Stimulated activated memory B cell treated with anti-CD40 and anti-IgM and Interleukin-4, amounts not matched to agents 10 μg/mL and 1 μg/mL and 100 μg/mL, for 72 hours (primary cell): Measurements from ENCODE around the gene TP53BP2.
A peak's percentile ranks its signal among the peaks of the same experiment; 100 is the strongest.
"Not testable (repeated sequence)": the region's sequence is repeated elsewhere in the genome, so short reads cannot be mapped to it uniquely, and the experiment has no call there.

ENCODE experiments used
- ATAC-seq: fragments of 150-1000 bp; cut with Tn5 transposase; 2 replicates; pipeline ENCODE4 v1.10.0; 2021
- H3K27ac Mint-ChIP-seq: one replicate; pipeline ENCODE4 v1.8.0; 2022; ENCODE audit warnings: mild to moderate bottlenecking, mixed read lengths
- H3K27me3 Mint-ChIP-seq: one replicate; pipeline ENCODE4 v1.8.0; 2022; ENCODE audit warnings: mixed read lengths
- H3K36me3 Mint-ChIP-seq: one replicate; pipeline ENCODE4 v1.8.0; 2022; ENCODE audit warnings: mixed read lengths
- H3K4me1 Mint-ChIP-seq: one replicate; pipeline ENCODE4 v1.8.0; 2022; ENCODE audit warnings: mixed read lengths
- H3K4me3 Mint-ChIP-seq: one replicate; pipeline ENCODE4 v1.8.0; 2022; ENCODE audit warnings: mild to moderate bottlenecking, moderate library complexity, mixed read lengths
- H3K9me3 Mint-ChIP-seq: one replicate; pipeline ENCODE4 v1.8.0; 2022; ENCODE audit warnings: mixed read lengths

TP53BP2 gene

DNA sequence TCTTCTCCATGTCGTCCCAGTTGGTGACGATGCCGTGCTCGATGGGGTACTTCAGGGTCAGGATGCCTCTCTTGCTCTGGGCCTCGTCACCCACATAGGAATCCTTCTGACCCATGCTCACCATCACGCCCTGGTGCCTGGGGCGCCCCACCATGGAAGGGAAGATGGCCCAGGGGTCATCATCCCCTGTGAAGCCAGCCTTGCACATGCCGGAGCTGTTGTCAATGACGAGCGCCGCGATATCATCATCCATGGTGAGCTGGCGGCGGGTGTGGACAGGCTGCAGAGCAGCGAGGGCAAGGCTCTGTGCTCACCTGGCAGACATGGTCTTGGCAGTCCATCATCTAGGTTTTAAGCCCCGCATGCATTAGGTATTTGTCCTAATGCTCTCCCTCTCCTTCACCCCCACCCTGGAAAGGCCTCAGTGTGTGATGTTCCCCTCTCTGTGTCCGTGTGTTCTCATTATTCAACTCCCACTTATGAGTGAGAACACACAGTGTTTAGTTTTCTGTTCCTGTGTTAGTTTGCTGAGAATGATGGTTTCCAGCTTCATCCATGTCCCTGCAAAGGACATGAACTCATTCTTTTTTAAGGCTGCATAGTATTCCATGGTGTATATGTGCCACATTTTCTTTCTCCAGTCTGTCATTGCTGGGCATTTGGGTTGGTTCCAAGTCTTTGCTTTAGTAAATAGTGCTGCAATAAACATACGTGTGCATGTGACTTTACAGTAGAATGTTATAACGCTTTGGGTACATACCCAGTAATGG lies 19.0 kb upstream of the TP53BP2 start:
- not testable (repeated sequence) for H3K36me3 Mint-ChIP-seq, ATAC-seq, H3K27ac Mint-ChIP-seq, H3K4me1 Mint-ChIP-seq, H3K4me3 Mint-ChIP-seq, H3K9me3 Mint-ChIP-seq
- H3K27me3 Mint-ChIP-seq = peaks cover 30% of the 10 kb centered on the region

DNA sequence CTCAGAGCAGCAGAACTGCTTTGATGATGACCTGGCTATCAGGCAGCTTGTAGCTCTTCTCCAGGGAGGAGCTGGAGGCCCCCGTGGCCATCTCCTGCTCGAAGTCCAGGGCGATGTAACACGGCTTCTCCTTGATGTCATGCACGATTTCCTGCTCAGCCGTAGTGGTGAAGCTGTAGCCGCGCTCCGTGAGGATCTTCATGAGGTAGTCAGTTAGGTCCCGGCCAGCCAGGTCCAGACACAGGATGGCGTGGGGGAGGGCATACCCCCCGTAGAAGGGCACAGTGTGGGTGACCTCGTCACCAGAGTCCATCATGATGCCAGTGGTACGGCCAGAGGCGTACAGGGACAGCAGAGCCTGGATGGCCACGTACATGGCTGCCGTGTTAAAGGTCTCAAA lies 18.3 kb upstream of the TP53BP2 start:
- peak; percentile 12 for ATAC-seq
- Mint-ChIP-seq H3K27ac (no peak overlapping the region), H3K9me3 (no peaks in the 10 kb centered on the region), H3K27me3 (peaks cover 23% of the 10 kb centered on the region), H3K36me3 (no peaks in the 10 kb centered on the region), H3K4me1 (no peaks in the 10 kb centered on the region), H3K4me3 (no peak overlapping the region)

DNA sequence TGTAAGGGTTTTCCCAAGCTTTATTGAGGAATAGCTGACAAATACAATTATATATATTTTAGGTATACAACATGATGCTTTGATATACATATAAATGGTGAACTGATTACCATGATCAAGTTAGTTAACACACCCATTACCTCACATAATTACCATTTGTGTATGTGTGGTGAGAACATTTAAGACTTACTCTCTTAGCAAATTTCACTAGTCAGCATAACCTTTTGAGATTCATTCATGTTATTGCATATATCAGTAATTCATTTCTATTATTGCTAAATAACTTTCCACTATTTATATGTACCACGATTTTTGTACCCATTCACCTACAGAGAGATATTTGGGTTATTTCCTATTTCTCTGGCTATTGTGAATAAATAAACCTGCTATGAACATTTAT lies 16.2 kb upstream of the TP53BP2 start:
- no peaks in the 10 kb centered on the region for H3K36me3 Mint-ChIP-seq
- H3K27me3 Mint-ChIP-seq = peaks cover 1% of the 10 kb centered on the region
- H3K4me1 Mint-ChIP-seq = no peaks in the 10 kb centered on the region
- no peak for ATAC-seq
- no peak overlapping the region for H3K27ac Mint-ChIP-seq
- no peak overlapping the region for H3K4me3 Mint-ChIP-seq
- no peaks in the 10 kb centered on the region for H3K9me3 Mint-ChIP-seq

DNA sequence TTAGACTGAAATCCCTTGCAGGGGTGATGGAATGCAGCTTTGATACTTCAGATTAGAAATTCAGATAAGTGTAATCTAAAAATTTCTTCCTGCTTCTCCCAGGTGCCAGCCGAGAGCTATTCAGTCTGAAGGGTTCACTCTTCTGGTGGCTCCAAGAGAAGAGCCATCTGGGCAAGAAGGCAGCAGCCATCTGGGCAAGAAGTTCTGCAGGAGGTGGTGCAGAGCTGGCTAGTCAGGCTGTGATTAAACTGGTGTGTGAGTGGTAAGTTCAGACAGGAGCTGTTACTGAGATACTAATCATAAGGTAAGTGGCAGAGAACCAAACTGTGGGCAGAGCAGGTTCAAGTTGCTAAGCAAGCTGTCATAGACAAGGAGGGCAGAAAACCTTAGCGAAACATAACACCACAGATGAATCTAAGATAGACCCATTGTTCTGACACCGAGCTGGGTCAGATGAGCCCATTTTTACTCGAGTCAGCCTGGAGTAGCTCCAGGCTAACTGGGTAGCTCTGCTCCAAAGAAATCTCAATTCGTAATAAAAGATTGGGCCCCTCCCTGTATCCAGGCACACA lies 14.4 kb upstream of the TP53BP2 start:
- no peaks in the 10 kb centered on the region for H3K9me3 Mint-ChIP-seq
- H3K27me3 Mint-ChIP-seq = no peaks in the 10 kb centered on the region
- no peaks in the 10 kb centered on the region for H3K4me1 Mint-ChIP-seq
- ATAC-seq = peak; percentile 34
- H3K36me3 Mint-ChIP-seq = no peaks in the 10 kb centered on the region
- H3K27ac Mint-ChIP-seq = no peak overlapping the region
- no peak overlapping the region for H3K4me3 Mint-ChIP-seq

DNA sequence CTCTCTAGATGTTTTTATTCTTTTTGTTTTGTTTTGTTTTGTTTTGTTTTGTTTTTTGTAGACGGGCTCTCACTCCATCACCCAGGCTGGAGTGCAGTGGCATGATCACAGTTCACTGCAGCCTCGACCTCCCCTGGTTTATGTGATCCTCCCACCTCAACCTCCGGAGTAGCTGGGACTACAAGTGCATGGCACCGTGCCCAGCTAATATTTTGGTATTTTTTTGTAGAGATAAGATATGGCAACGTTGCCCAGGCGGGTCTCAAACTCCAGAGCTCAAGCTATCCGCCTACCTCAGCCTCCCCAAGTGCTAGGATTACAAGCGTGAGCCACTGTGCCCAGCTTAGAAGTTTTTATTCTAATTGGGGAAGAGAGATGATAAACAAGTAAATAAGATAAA lies 13.3 kb upstream of the TP53BP2 start:
- no peaks in the 10 kb centered on the region for H3K27me3 Mint-ChIP-seq
- no peaks in the 10 kb centered on the region for H3K9me3 Mint-ChIP-seq
- H3K4me3 Mint-ChIP-seq = no peak overlapping the region
- H3K36me3 Mint-ChIP-seq = no peaks in the 10 kb centered on the region
- H3K4me1 Mint-ChIP-seq = no peaks in the 10 kb centered on the region
- H3K27ac Mint-ChIP-seq = no peak overlapping the region
- no peak for ATAC-seq

- ATAC-seq = no peak
- Mint-ChIP-seq H3K9me3 (no peaks in the 10 kb centered on the region), H3K36me3 (no peaks in the 10 kb centered on the region), H3K4me1 (peaks cover 6% of the 10 kb centered on the region), H3K27ac (no peak overlapping the region), H3K4me3 (no peak overlapping the region), H3K27me3 (no peaks in the 10 kb centered on the region)
These were observed 10.6 kb upstream of the TP53BP2 start for GRCh38 chr1:223856386-223856785.

DNA sequence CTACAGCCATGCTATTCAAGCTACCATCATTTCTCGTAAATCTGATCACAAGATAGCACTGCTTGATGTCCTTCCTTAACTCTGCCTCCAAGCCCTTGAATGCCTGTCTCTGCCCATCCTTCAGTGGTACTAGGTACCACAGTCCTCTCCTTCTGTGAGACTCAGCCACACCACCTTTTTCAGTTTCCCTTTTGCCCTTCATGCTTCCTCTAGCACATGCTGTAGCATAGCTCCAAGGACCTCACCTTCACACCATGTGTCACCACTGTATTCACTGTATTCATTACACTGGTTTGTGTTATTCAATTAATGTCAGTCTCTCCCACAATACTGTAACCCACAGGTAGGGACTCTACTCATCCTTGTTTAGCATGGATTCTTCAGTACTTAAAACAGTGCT lies 8.0 kb upstream of the TP53BP2 start:
- no peaks in the 10 kb centered on the region for H3K36me3 Mint-ChIP-seq
- H3K27ac Mint-ChIP-seq = no peak overlapping the region
- no peak for ATAC-seq
- H3K4me1 Mint-ChIP-seq = peaks cover 14% of the 10 kb centered on the region
- H3K4me3 Mint-ChIP-seq = no peak overlapping the region
- H3K9me3 Mint-ChIP-seq = no peaks in the 10 kb centered on the region
- H3K27me3 Mint-ChIP-seq = no peaks in the 10 kb centered on the region

DNA sequence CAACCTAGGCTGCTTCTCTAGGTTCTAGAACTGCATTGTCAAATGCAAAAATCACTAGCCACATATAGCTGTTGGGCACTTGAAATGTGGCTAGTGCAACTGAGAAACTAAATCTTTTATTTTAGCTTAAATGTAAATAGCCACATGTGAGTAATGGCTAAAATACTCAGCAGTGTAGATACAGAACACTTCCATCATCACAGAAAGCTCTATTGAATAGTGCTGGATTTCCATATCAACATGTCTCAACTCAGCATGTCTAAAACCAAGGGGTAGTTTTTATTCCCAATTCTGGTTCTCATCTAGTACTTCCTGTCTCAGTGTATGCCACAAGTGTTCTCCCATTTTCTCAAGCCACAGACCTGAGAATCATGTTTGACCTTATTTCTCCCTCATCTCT lies 7.5 kb upstream of the TP53BP2 start:
- Mint-ChIP-seq H3K27ac (no peak overlapping the region), H3K4me3 (no peak overlapping the region), H3K9me3 (no peaks in the 10 kb centered on the region), H3K27me3 (no peaks in the 10 kb centered on the region), H3K36me3 (no peaks in the 10 kb centered on the region), H3K4me1 (peaks cover 14% of the 10 kb centered on the region)
- ATAC-seq = no peak

DNA sequence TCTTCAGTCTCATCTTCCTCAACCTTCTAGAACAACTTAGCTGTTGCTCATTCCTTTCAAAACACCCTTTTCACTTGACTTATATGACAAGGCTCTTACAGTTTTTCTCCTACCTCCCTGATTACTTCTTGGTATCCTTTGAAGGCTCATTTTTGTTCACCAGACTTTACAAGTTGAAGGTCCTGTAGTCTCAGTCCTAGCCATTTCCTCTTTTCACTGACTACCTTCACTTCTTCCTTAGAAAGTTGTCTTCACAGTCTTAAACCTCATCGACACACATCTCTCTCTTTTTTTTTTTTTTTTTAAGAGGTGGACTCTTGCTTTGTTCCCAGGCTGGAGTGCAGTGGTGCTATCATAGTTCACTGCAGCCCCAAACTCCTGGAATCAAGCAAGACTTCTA lies 6.6 kb upstream of the TP53BP2 start:
- H3K27ac Mint-ChIP-seq = peak overlapping the region; percentile 2
- peaks cover 21% of the 10 kb centered on the region for H3K4me1 Mint-ChIP-seq
- H3K4me3 Mint-ChIP-seq = no peak overlapping the region
- no peaks in the 10 kb centered on the region for H3K27me3 Mint-ChIP-seq
- no peaks in the 10 kb centered on the region for H3K36me3 Mint-ChIP-seq
- no peak for ATAC-seq
- H3K9me3 Mint-ChIP-seq = no peaks in the 10 kb centered on the region

GRCh38 chr1:223849352-223850254 lies 3.9 kb upstream of the TP53BP2 start:
- Mint-ChIP-seq H3K27ac (no peak overlapping the region), H3K4me3 (peak overlapping the region; percentile 4), H3K9me3 (no peaks in the 10 kb centered on the region), H3K27me3 (no peaks in the 10 kb centered on the region), H3K4me1 (peaks cover 36% of the 10 kb centered on the region), H3K36me3 (no peaks in the 10 kb centered on the region)
- ATAC-seq = no peak

- Mint-ChIP-seq H3K4me3 (no peak overlapping the region), H3K4me1 (peaks cover 46% of the 10 kb centered on the region)
- ATAC-seq = no peak
These were observed 2.8 kb upstream of the TP53BP2 start for GRCh38 chr1:223848536-223848935.

DNA sequence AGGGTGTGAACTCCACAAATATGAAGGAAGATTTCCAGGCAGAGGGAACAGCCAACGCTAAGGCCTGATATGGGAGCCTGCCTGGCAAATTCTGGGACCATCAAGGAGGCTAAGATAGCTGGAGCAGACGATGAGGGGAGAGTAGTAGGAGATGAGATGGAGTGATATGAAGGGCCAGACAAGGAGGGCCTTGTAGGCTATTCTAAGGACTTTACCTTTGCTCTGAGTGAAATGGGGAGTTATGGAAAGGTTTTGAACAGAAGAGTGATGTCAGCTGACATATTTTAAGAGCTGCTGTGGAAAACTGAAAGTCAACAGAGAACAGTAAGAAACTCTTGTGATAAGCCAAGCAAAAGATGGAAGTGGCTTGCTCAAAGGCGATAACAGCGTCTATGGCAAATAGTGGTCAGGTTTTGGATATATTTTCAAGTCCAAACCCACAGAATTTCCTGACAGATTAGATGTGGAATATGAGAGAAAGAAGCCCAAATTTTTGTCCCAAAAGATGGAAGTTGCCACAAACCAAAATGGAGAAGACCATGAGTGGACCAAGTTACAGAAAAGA lies 2.1 kb upstream of the TP53BP2 start:
- no peak for ATAC-seq

More at GRCh38 chr1:223848536-223848935, 2.8 kb upstream of the TP53BP2 start:
- no peaks in the 10 kb centered on the region for H3K27me3 Mint-ChIP-seq
- no peaks in the 10 kb centered on the region for H3K9me3 Mint-ChIP-seq
- no peaks in the 10 kb centered on the region for H3K36me3 Mint-ChIP-seq
- no peak overlapping the region for H3K27ac Mint-ChIP-seq

DNA sequence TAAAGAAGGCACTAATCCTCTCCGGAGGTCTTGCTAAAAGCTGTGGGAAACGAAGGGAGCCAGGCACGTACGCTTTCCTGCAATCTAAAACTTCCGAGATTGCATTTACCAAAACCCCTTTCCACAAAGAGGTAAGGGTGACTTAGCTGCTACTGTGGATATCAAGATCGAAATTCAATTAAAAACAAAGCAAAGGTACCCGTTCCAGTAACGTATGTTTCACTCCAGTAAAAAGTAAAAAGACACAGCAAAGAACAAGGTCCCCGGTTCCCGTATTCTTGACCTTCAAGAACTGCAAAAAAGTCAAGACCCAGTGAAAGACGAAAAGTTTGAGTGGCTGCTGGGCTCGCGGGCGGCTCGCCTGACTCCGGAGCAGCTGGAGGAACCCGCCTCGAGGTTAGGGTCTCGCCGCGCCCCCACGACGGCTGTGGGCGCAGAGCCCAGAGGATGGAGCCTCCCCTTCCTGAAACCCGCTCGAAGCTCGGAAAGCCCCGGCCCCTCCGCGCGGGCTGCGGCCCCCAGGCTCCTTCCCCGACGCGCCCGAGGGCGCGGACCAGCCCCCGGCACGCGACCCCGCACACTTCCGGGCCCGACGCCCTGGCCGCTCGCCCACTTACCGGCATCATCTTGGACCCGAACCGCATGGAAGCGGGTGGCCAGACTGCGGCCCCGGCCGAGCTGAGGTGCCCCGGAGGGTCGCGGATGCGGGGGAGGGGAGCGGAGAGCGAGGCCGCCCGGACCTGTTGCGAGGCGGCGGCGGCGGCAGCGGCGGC lies 524 bp downstream of the TP53BP2 start:
- Mint-ChIP-seq H3K9me3 (no peaks in the 10 kb centered on the region), H3K27me3 (no peaks in the 10 kb centered on the region), H3K4me3 (peak overlapping the region; percentile 93), H3K36me3 (no peaks in the 10 kb centered on the region), H3K27ac (peak overlapping the region; percentile 98), H3K4me1 (peaks cover 53% of the 10 kb centered on the region)
- ATAC-seq = peak; percentile 61

More for the DNA sequence above, 2.1 kb upstream of the TP53BP2 start:
- H3K4me3 Mint-ChIP-seq = no peak overlapping the region
- H3K27me3 Mint-ChIP-seq = no peaks in the 10 kb centered on the region
- no peaks in the 10 kb centered on the region for H3K36me3 Mint-ChIP-seq
- no peak overlapping the region for H3K27ac Mint-ChIP-seq
- H3K4me1 Mint-ChIP-seq = peaks cover 50% of the 10 kb centered on the region
- no peaks in the 10 kb centered on the region for H3K9me3 Mint-ChIP-seq

DNA sequence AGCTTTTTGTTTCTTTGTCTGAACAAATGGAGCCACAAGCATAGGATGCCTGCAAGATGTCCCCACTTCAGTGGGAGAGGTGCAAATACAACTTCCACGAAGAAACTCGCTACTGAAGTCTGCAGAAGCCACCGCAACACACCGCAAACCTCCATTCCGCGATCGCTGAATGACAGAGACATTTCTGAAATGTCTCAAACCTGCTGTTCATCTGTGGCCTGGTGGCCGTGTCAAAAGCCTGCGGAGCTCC lies 1.0 kb downstream of the TP53BP2 start:
- peaks cover 55% of the 10 kb centered on the region for H3K4me1 Mint-ChIP-seq
- no peak for ATAC-seq

More for the DNA sequence above, 1.0 kb downstream of the TP53BP2 start:
- H3K27me3 Mint-ChIP-seq = no peaks in the 10 kb centered on the region
- H3K9me3 Mint-ChIP-seq = no peaks in the 10 kb centered on the region
- peak overlapping the region; percentile 98 for H3K27ac Mint-ChIP-seq
- no peaks in the 10 kb centered on the region for H3K36me3 Mint-ChIP-seq
- peak overlapping the region; percentile 93 for H3K4me3 Mint-ChIP-seq
